GM12878 (cell line): ENCODE data around the gene RICTOR. TPM values are rescaled to one million over a fixed set of nuclear protein-coding genes. Genes with fewer than 3 reads are reported as not detected.

ENCODE experiments used
- ATAC-seq: fragments of 200-7000 bp; cut with Tn5 transposase; 3 replicates; pipeline ENCODE4 v1.9.1; 2020; ENCODE audit warnings: mild to moderate bottlenecking, moderate library complexity
- BruUV-seq: library from RNA; stranded (reverse); fragments of 400-500 nt; replicated peaks from 2 replicates; lab custom pipeline; 2021; lab: Mats Ljungman, UMichigan
- CTCF ChIA-PET: fragments of 300-600 bp; sonication (Branson Sonifier 250); formaldehyde crosslinking; extraction: SDS; loops from one replicate; lab custom pipeline; 2021; ENCODE audit warnings: inconsistent platforms; lab: Yijun Ruan, JAX
- POLR2A ChIA-PET: fragments of 350-600 bp; formaldehyde crosslinking; extraction: SDS; loops from one replicate; lab custom pipeline; 2021; ENCODE audit warnings: inconsistent platforms; lab: Charles Lee
- RAD21 ChIA-PET: fragments of 300-600 bp; sonication (Branson Sonifier 250); formaldehyde crosslinking; loops from one replicate; lab custom pipeline; 2023; ENCODE audit warnings: antibody characterized with exemption; ENCODE audit not compliant: unreplicated experiment; lab: Charles Lee
- SMC1A ChIA-PET: fragments of 300-600 bp; sonication (Branson Sonifier 250); formaldehyde crosslinking; loops from one replicate; lab custom pipeline; 2023; ENCODE audit not compliant: unreplicated experiment, uncharacterized antibody; lab: Charles Lee
- DNase-seq: peaks from one replicate; pipeline ENCODE4 v3.0.0-alpha.2; 2011; ENCODE audit warnings: low read depth, low spot score
- FAIRE-seq: peaks from 3 replicates; lab custom pipeline; 2011; peaks lifted over from hg19 to GRCh38; lab: Jason Lieb, UNC
- H2AFZ ChIP-seq: 2 replicates; pipeline ENCODE4 v1.6.0; 2011; ENCODE audit warnings: low read depth, low read length, control low read depth; ENCODE audit not compliant: control insufficient read depth
- H3K27ac ChIP-seq: 2 replicates; pipeline ENCODE4 v1.5.1; 2011; ENCODE audit warnings: control low read depth; ENCODE audit not compliant: control insufficient read depth, insufficient read depth
- H3K27me3 ChIP-seq, 2 experiments: replicated peaks in 1 of 2; 2 replicates each; pipeline versions ENCODE4 v1.6.0 to v1.6.1; 2011; ENCODE audit warnings: low read length in 1 of 2; ENCODE audit not compliant: control insufficient read depth in 2 of 2, insufficient read depth in 2 of 2
- H3K36me3 ChIP-seq, 2 experiments: 2 replicates each; pipeline ENCODE4 v1.5.1; 2011; ENCODE audit warnings: low read length in 1 of 2; ENCODE audit not compliant: control insufficient read depth in 2 of 2, insufficient read depth in 2 of 2
- H3K4me1 ChIP-seq: 2 replicates; pipeline ENCODE4 v1.6.1; 2011; ENCODE audit warnings: mild to moderate bottlenecking, low read length, moderate library complexity, mixed read lengths; ENCODE audit not compliant: control insufficient read depth, insufficient read depth
- H3K4me2 ChIP-seq: 2 replicates; pipeline ENCODE4 v1.6.0; 2011; ENCODE audit warnings: control low read depth; ENCODE audit not compliant: control insufficient read depth, insufficient read depth
- H3K4me3 ChIP-seq: fragments of 200-600 bp; sonication (generic); 2 replicates; pipeline ENCODE4 v1.5.1; 2016
- H3K79me2 ChIP-seq: 2 replicates; pipeline ENCODE4 v1.6.0; 2011; ENCODE audit warnings: low read length; ENCODE audit not compliant: control insufficient read depth, insufficient read depth
- H3K9ac ChIP-seq: 2 replicates; pipeline ENCODE4 v1.8.0; 2011; ENCODE audit warnings: low read length, control low read depth, mixed read lengths; ENCODE audit not compliant: control insufficient read depth, insufficient read depth
- H3K9me3 ChIP-seq: replicated peaks from 3 replicates; pipeline ENCODE4 v1.5.1; 2011; ENCODE audit warnings: mild to moderate bottlenecking, low read length; ENCODE audit not compliant: control insufficient read depth, insufficient read depth
- H4K20me1 ChIP-seq: 2 replicates; pipeline ENCODE4 v1.6.0; 2011; ENCODE audit not compliant: control insufficient read depth, insufficient read depth
- EED ChIP-seq: sonication (generic); IDR thresholded peaks from 2 replicates; pipeline ENCODE4 v1.6.1; 2016; ENCODE audit warnings: antibody characterized with exemption, low read depth
- EGR1 ChIP-seq, 2 experiments: IDR thresholded peaks; 1 replicate in 1 of 2; 2 replicates in 1 of 2; pipeline ENCODE4 v1.6.1; 2011 to 2012; ENCODE audit warnings: low read depth in 2 of 2, low read length in 2 of 2, borderline replicate concordance in 1 of 2, mild to moderate bottlenecking in 1 of 2, moderate library complexity in 1 of 2
- JUNB ChIP-seq: IDR thresholded peaks from 2 replicates; pipeline ENCODE4 v1.6.1; 2016; ENCODE audit warnings: antibody characterized with exemption, mild to moderate bottlenecking
- NR2C1 ChIP-seq: fragments of 450-650 bp; IDR thresholded peaks from 2 replicates; pipeline ENCODE4 v1.6.1; 2017; ENCODE audit warnings: antibody characterized with exemption, mild to moderate bottlenecking, moderate library complexity
- RFX5 ChIP-seq: IDR thresholded peaks from 2 replicates; pipeline ENCODE4 v1.6.1; 2011; ENCODE audit warnings: low read depth, low read length, improper control_type of control experiment
- SP1 ChIP-seq: IDR thresholded peaks from one replicate; pipeline ENCODE4 v1.6.1; 2011; ENCODE audit warnings: low read depth, low read length
- STAT3 ChIP-seq: IDR thresholded peaks from 2 replicates; pipeline ENCODE4 v1.6.1; 2011; ENCODE audit warnings: low read depth, low read length, improper control_type of control experiment
- TAF1 ChIP-seq: IDR thresholded peaks from 2 replicates; pipeline ENCODE4 v1.6.1; 2011; ENCODE audit warnings: mild to moderate bottlenecking, low read depth, low read length, borderline replicate concordance
- YY1 ChIP-seq: IDR thresholded peaks from 2 replicates; pipeline ENCODE4 v1.6.1; 2011; ENCODE audit warnings: low read depth, mild to moderate bottlenecking, low read length
- ZBED1 ChIP-seq: IDR thresholded peaks from 2 replicates; pipeline ENCODE4 v1.6.1; 2016; ENCODE audit warnings: borderline replicate concordance
- WGBS: methylation state at CpG from one replicate; pipeline ENCODE4 v1.1.6; 2016; ENCODE audit warnings: low lambda C conversion rate; ENCODE audit not compliant: insufficient replicate concordance, insufficient coverage; ENCODE audit errors: missing lambda C conversion rate; 5-methylcytosine and 5-hydroxymethylcytosine counted together
- in situ Hi-C: fragments of 300-500 bp; cut with MboI; formaldehyde crosslinking; loops from 9 replicates; pipeline ENCODE4 v1.14.3; 2018; ENCODE audit warnings: mixed read lengths
- intact Hi-C: fragments of 100-400 bp; cut with micrococcal nuclease; formaldehyde crosslinking; loops from one replicate; pipeline ENCODE4 v1.14.2; 2022; ENCODE audit not compliant: unreplicated experiment
- polyA plus RNA-seq, 11 experiments: library from polyadenylated mRNA; depleted of rRNA in 4 of 11; unstranded in 6 of 11; stranded (reverse) in 5 of 11; fragments of >200 nt; fragmentation: Nextera tagmentation in 4 of 11; fragmentation: Illumina TruSeq in 1 of 11; extraction: Ambion mirVana in 4 of 11; extraction: Trizol in 1 of 11; gene quantifications; 1 replicate in 1 of 11; 2 replicates in 10 of 11; pipeline versions ENCODE4 v1.2.1 to v1.2.3, GENCODE V29; 2011 to 2016; ENCODE audit warnings: inconsistent platforms in 2 of 11, missing spikeins in 2 of 11, low read depth in 1 of 11
- total RNA-seq, 4 experiments: library from RNA; depleted of rRNA in 3 of 4; stranded (reverse); fragments of >200 nt in 3 of 4; fragmentation: Illumina TruSeq in 1 of 4; extraction: Trizol in 1 of 4; gene quantifications; 2 replicates each; pipeline versions ENCODE4 v1.2.1 to v1.2.3, GENCODE V29; 2013 to 2021
- TF ChIP-seq, protein P1 (sequence below): fragments of 450-650 bp; IDR thresholded peaks from 2 replicates; pipeline ENCODE4 v1.6.1; 2016; ENCODE audit warnings: mild to moderate bottlenecking, moderate library complexity, borderline replicate concordance
- TF ChIP-seq, protein P2 (sequence below): fragments of 450-650 bp; IDR thresholded peaks from 2 replicates; pipeline ENCODE4 v1.6.1; 2017; ENCODE audit warnings: low read depth, mild to moderate bottlenecking, moderate library complexity
- TF ChIP-seq, protein P3 (sequence below): IDR thresholded peaks from 2 replicates; pipeline ENCODE4 v1.6.1; 2011; ENCODE audit warnings: borderline replicate concordance, low read depth, mild to moderate bottlenecking, moderate library complexity, low read length; ENCODE audit not compliant: insufficient read depth, poor library complexity, severe bottlenecking

Gene RICTOR
- total and polyA plus RNA-seq, 10 of the 15 experiments (the other 5 are each of a cell fraction or from before 2014, with no cell fraction given) = 2.7 to 23.0 (median 6.9) TPM

- TF ChIP-seq JUNB (peak; percentile 48; the same call in 1 of the 2 replicates), YY1 (no peak)
These were observed 16.5 kb downstream of the RICTOR start (continued) for GRCh38 chr5:39057734-39058133.

DNA sequence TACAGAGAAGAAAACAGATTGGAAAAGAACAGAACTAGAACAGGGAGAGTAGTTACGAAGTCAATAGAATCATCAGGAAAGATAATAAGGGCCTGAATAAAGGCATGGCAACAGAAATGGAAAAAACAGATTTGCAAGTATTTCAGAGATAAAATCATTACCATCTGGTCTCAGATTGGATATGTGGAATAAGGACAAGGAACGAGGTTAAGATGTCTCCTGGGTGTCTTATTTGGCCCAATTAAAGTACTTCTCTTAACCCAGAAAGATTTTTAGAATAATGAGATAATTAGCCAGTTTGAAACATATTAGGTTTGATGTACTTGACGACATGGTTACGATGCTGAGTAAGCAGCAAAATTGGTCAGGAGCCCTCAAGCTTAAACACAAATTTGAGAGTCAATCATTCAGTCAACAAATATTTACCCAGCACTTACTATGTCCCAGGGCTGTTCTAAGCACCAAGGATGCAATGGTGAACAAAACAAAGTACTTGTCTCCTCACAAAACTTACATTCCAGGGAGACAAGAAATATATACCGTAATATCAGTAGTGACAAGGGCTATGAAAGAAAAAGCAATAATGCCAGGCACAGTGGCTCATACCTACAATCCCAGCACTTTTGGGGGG lies 18.3 kb downstream of the RICTOR start:
- no TSS peak for BruUV-seq
- DNase-seq = no peak
- Histone ChIP-seq H3K27me3 (no peaks in the 10 kb centered on the region), H3K4me3 (no peak overlapping the region), H3K79me2 (peaks cover 47% of the 10 kb centered on the region), H3K36me3 (no peaks in the 10 kb centered on the region), H2AFZ (no peak overlapping the region), H3K27ac (no peak overlapping the region), H3K9ac (no peak overlapping the region), H3K9me3 (no peaks in the 10 kb centered on the region), H4K20me1 (no peaks in the 10 kb centered on the region), H3K4me1 (peaks cover 8% of the 10 kb centered on the region; the same call in 1 of the 2 replicates), H3K4me2 (no peak overlapping the region)
- intact Hi-C loops (no loop called here), in situ Hi-C loops (no loop called here)
- RAD21 ChIA-PET = no interaction called here
- POLR2A ChIA-PET = no interaction called here
- WGBS = 97% methylated on average over 5 of the region's 5 CpGs
- no peak for FAIRE-seq
- SMC1A ChIA-PET = no interaction called here
- ATAC-seq = no peak
- CTCF ChIA-PET = interaction anchor here (2.5 kb wide), 1 partner anchor 25 kb away, joined by 8 read pairs; no protein-coding TSS in a partner anchor
- TF ChIP-seq, protein P1, sequence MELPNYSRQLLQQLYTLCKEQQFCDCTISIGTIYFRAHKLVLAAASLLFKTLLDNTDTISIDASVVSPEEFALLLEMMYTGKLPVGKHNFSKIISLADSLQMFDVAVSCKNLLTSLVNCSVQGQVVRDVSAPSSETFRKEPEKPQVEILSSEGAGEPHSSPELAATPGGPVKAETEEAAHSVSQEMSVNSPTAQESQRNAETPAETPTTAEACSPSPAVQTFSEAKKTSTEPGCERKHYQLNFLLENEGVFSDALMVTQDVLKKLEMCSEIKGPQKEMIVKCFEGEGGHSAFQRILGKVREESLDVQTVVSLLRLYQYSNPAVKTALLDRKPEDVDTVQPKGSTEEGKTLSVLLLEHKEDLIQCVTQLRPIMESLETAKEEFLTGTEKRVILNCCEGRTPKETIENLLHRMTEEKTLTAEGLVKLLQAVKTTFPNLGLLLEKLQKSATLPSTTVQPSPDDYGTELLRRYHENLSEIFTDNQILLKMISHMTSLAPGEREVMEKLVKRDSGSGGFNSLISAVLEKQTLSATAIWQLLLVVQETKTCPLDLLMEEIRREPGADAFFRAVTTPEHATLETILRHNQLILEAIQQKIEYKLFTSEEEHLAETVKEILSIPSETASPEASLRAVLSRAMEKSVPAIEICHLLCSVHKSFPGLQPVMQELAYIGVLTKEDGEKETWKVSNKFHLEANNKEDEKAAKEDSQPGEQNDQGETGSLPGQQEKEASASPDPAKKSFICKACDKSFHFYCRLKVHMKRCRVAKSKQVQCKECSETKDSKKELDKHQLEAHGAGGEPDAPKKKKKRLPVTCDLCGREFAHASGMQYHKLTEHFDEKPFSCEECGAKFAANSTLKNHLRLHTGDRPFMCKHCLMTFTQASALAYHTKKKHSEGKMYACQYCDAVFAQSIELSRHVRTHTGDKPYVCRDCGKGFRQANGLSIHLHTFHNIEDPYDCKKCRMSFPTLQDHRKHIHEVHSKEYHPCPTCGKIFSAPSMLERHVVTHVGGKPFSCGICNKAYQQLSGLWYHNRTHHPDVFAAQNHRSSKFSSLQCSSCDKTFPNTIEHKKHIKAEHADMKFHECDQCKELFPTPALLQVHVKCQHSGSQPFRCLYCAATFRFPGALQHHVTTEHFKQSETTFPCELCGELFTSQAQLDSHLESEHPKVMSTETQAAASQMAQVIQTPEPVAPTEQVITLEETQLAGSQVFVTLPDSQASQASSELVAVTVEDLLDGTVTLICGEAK = no peak
- TF ChIP-seq RFX5 (no peak), EGR1 (IDR thresholded peaks at IDR 0.05; ENCODE audit: borderline replicate concordance in 1 of 2, low read depth in 2 of 2, low read length in 2 of 2) (no peak), TAF1 (no peak), NR2C1 (no peak), STAT3 (no peak), EED (no peak), ZBED1 (no peak), SP1 (no peak)
- TF ChIP-seq, protein P2, sequence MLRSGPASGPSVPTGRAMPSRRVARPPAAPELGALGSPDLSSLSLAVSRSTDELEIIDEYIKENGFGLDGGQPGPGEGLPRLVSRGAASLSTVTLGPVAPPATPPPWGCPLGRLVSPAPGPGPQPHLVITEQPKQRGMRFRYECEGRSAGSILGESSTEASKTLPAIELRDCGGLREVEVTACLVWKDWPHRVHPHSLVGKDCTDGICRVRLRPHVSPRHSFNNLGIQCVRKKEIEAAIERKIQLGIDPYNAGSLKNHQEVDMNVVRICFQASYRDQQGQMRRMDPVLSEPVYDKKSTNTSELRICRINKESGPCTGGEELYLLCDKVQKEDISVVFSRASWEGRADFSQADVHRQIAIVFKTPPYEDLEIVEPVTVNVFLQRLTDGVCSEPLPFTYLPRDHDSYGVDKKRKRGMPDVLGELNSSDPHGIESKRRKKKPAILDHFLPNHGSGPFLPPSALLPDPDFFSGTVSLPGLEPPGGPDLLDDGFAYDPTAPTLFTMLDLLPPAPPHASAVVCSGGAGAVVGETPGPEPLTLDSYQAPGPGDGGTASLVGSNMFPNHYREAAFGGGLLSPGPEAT = no peak
- TF ChIP-seq, protein P3, sequence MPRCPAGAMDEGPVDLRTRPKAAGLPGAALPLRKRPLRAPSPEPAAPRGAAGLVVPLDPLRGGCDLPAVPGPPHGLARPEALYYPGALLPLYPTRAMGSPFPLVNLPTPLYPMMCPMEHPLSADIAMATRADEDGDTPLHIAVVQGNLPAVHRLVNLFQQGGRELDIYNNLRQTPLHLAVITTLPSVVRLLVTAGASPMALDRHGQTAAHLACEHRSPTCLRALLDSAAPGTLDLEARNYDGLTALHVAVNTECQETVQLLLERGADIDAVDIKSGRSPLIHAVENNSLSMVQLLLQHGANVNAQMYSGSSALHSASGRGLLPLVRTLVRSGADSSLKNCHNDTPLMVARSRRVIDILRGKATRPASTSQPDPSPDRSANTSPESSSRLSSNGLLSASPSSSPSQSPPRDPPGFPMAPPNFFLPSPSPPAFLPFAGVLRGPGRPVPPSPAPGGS = no peak
